ENCODE measurements around the gene RIPK4.

DNA sequence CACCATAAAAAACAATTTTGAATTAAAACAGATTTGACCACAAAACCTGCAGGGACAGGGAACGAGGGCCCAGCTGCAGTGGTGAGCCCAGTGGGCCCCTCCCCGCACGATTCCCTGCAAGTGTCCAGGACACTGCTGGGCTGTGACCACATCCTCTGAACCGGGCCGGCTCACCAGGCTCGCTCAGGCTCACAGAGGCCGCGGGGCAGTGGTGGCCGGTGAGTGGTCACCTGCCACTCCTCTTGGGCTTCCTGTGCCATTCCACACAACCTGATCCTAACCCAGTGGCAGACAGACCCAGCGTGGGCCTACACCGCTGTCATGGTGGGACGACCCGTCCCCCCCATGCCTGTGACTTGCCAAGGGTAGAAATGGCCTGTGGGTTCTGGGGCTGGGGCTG, 36.5 kb upstream of the RIPK4 start:
- TF ChIP-seq, protein P1, sequence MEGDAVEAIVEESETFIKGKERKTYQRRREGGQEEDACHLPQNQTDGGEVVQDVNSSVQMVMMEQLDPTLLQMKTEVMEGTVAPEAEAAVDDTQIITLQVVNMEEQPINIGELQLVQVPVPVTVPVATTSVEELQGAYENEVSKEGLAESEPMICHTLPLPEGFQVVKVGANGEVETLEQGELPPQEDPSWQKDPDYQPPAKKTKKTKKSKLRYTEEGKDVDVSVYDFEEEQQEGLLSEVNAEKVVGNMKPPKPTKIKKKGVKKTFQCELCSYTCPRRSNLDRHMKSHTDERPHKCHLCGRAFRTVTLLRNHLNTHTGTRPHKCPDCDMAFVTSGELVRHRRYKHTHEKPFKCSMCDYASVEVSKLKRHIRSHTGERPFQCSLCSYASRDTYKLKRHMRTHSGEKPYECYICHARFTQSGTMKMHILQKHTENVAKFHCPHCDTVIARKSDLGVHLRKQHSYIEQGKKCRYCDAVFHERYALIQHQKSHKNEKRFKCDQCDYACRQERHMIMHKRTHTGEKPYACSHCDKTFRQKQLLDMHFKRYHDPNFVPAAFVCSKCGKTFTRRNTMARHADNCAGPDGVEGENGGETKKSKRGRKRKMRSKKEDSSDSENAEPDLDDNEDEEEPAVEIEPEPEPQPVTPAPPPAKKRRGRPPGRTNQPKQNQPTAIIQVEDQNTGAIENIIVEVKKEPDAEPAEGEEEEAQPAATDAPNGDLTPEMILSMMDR (IDR thresholded peaks at IDR 0.05), result no peak
- TF ChIP-seq EP300 (IDR thresholded peaks at IDR 0.05) (no peak), POLR2AphosphoS5 (IDR thresholded peaks at IDR 0.05) (no peak)

Data from suprapubic skin (tissue), 4 donors.